GM18502 (cell line): ENCODE measurements around the gene FAM187B.

Source experiments
- ATAC-seq: cut with Tn5 transposase; IDR thresholded peaks from one replicate; pipeline ENCODE4 v1.9.1; 2021; ENCODE audit warnings: mild to moderate bottlenecking; ENCODE audit not compliant: unreplicated experiment, poor library complexity

The FAM187B gene

DNA sequence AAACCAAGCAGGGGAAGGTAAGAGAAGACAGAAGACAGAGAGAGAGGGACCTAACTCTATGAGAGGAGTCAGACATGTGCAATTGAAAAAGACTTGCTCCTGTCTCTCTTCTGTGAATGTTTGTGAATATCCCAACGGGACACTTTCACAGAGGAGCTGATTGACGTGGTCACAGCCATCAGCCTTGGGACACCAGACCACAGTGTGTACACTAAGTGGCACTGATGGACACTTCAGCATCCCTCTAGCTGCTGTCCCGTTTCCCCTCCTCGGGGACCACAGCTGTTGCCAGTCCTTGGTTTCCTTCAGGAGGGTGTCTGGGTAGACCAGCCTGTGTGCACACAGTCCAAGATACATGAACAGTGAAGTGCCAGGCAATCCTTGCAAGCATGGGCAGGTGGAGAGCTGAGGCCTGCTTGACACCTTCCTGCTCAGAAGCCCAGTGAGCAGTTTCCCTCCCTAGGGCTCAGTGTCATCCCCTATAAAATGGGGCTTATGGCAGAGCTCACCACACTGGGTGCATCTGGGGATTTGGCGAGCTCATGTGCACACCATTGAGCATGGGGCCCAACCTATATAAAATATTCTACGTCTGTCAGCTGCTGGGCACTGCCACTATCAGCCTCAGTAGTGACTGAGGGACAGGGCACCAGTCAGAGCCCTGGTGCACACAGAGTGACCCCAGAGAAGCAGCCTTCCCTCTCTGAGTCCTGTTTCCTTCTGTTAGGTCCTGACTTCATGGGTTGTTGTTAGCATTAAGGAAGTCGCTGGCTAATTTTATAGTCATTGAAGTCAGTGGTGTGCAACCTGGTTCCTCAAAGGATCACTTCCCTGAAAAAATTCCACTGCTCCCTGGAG, 36.0 kb upstream of the FAM187B start:
- ATAC-seq, result no peak

DNA sequence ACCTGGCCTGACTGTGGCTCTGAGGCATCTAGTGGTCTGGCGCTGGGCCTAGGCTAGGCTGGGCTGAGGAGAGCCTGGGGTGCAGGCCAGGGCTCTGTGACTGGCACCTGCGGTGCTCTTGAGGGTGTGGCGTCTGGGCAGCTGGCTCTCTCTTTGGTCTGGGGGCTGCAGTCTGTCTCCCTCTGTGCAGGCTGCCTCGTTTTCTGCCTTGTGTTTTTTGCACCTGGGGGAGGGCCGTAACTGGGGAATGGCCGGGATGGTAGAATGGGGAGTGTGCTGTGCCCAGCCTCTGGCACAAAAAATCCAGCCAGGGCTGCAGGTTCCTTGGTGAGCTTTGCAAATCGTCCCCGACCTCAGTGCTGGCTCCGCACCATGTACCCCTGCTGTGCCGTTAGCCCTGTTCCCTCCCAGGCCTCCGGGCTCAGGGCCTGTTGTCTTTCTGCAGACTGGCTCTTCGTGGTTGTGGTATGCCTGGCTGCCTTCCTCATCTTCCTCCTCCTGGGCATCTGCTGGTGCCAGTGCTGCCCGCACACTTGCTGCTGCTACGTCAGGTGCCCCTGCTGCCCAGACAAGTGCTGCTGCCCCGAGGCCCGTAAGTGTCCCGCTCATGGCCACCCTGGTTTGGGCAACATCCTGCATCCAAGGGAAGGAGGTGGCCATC, 33.7 kb upstream of the FAM187B start:
- no peak for ATAC-seq

- ATAC-seq, result no peak
These were observed 33.0 kb upstream of the FAM187B start for GRCh38 chr19:35261356-35262100.

DNA sequence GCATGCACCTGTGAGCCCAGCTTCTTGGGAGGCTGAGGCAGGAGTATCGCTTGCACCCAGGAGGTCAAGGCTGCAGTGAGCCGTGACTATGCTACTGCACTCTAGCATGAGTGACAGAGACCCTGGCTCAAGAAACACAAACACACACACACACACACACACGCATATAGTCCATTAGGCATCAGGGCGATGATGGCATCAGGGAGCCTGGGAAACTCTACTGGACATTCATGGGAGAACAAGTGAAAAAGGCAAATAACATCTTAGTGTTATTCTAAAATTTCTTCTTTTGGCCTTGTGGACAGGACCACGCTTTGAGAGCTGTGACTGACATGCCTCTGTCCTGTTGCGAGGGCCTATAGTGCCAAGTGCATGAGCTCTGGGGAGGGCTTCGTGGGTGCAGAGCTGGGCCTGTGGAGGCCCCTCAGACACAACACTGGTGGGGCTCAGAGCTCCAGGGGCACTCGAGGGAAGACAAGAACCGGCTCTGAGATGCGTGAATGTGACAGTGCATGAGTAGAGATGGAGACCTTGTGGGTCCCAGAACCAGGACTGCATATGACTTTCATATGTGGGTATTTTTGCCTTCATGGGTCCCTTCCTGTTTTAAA, 32.3 kb upstream of the FAM187B start:
- ATAC-seq, result no peak

GRCh38 chr19:35257113-35257461, 28.5 kb upstream of the FAM187B start:
- ATAC-seq, result no peak

- no peak for ATAC-seq
These were observed 28.0 kb upstream of the FAM187B start for GRCh38 chr19:35256566-35256965.

GRCh38 chr19:35254341-35255297, 26.1 kb upstream of the FAM187B start:
- ATAC-seq, result no peak

- ATAC-seq, result no peak
These were observed 25.1 kb upstream of the FAM187B start for GRCh38 chr19:35253316-35254286.

- ATAC-seq, result no peak
These were observed 22.9 kb upstream of the FAM187B start for GRCh38 chr19:35251456-35251855.

DNA sequence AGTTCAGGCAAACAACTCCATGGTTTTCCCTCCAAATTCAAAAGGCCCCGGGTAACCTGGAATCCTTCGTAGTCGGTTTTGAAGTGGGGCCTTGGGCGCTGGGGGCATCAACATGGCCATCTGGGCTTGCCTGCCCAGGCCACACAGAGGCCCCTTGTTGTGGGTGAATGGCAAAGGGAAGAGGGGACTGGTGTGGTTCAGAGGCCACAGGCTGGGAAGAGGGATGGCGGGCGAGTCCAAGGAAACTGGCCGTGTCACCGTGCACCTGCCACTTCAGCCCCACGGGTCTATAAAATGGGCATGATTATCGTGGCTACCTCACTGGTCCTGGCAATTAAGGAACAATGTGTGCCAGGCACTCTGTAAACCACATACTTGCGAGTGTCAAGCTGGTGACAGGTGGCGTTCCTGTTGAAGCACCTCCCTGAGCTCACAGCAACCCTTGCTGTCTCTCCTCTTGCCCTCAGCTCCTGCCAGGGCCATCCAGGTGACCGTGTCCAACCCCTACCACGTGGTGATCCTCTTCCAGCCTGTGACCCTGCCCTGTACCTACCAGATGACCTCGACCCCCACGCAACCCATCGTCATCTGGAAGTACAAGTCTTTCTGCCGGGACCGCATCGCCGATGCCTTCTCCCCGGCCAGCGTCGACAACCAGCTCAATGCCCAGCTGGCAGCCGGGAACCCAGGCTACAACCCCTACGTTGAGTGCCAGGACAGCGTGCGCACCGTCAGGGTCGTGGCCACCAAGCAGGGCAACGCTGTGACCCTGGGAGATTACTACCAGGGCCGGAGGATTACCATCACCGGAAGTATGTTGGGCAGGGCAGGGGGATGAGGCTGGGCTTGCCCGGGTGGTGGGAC, 21.5 kb upstream of the FAM187B start:
- ATAC-seq, result no peak

DNA sequence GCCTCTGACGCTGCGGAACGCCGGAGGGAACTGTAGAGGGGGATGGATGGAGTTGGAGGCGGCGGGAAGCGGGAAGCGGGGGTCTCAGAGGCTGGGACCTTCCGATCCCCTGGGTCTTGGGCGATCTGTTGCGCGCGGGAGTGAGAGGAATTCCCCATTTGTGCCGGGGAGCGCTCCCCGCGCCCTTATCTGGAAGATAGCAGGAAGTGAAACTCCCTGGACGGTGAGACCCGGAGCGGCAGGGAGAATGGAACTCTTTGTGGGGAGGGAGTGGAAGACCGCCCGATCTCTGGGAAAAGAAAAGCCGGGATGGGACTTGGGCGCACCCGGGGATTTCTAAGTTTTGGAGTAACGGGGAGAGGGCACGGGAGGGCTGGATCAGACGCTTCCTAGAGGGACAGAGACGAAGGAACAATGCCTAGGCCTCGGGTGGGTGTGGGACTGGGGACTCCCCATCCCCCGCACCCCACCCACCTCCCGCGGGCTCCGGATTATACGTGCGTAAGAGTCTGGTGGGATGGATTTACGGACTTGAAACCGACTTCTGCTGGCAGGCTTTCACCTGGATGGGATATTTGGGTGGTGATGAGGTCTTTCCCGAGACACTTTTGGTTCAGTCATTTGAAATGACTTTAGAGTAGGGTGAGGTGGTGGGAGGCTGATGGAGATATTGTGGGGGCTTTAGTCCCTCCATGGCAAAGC, 20.8 kb upstream of the FAM187B start:
- ATAC-seq, result peak; percentile 4

DNA sequence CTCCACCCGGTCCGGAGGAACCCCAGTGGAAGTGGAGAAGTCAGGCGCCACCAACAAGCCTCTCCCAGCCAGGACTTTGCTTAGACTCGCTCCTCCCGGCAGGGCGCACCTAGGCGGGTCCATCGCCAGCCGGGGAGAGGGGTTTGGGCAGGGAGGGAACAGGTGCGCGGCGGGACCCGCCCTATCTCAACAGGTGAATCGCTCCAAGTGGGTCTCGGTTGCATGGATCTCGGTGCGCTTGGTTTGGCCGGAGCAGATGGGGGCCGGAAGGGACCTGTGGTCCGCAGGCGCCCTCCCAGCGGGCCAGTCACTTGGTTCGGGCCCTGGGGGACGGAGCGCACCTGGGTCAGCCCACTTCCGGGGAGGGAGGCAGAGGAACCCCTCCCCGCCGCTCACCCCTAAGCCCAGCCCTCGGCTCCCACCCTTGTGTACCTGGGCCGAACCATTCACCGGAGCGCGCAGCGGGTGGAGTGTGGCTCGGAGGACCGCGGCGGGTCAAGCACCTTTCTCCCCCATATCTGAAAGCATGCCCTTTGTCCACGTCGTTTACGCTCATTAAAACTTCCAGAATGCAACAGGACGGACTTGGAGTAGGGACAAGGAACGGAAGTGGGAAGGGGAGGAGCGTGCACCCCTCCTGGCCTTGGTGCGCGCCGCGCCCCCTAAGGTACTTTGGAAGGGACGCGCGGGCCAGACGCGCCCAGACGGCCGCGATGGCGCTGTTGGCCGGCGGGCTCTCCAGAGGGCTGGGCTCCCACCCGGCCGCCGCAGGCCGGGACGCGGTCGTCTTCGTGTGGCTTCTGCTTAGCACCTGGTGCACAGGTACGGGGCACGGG, 20.0 kb upstream of the FAM187B start, which contains the start of gene LSR:
Gene LSR, plus strand, starts transcription at position 693 of the 836 bp plus-strand sequence. Its CDS starts 21 bp downstream, at position 714.
- peak; percentile 83 for ATAC-seq

DNA sequence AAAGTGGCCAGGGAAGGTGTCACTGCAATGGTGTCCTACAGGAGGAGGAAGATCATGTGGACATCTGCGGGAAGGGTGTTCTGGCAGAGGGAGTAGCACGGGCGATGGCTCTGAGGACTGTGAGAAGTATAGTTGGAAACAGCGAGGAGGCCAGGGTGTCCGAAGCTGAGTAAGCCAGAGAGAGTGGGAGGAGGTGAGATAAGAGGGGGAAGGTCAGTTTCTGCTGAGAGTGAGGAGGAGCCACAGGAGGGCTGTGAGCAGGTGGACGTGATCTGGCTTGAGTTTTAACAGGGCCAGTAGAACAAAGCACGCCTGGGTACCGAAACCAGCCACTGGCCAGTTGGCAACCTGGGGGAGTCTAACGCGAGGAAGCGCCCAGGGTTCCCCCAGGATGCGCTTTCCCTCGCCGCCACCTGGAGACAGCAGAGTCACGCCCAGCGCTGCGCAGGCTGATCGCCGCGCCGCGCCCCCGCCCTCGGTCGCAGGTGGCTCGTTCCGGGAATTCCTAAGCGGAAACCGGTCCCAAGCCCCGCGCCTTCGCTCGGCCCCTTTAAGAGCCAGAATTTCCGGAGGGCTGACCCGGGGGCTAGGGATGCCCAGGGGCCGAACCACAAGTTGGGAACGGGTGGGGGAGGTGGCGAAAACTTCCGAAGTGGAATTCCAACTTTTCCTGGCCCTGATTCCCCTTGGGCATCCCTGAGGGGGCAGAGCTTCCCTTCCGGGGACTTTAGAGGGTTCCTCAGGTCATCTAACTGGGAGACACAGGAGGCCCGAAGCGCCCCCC, 19.2 kb upstream of the FAM187B start:
- peak; percentile 54 for ATAC-seq

GRCh38 chr19:35246466-35247092, 18.0 kb upstream of the FAM187B start:
- ATAC-seq, result no peak

DNA sequence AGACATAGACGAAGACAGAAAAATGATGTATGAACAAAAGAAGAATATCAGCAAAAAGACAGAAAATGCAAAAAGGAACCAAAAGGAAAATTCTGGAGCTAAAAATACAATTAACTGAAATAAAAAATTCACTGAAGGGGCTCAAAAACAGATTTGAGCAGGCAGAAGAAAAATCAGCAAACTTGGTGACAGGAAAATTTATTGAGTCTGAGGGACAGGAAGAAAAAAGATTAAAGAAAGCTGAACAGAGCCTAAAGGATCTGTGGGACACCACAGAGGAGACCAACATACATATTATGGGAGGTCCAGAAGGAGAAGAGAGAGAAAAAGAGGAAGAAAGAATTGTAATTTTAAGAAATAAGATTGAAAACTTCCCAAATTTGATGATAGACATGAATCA, 12.9 kb upstream of the FAM187B start:
- no peak for ATAC-seq
